Lower leg skin (tissue), 4 donors: ENCODE data around the gene ATN1. TPM values are rescaled to one million over a fixed set of nuclear protein-coding genes. Genes with fewer than 3 reads are reported as not detected.

Experiments used
- DNase-seq, 2 donors: peaks; one replicate each; pipeline ENCODE4 v3.0.0-alpha.2; 2019; ENCODE audit warnings: low spot score in 2 of 2
- H3K4me3 ChIP-seq: fragments of 200-600 bp; sonication (generic); 2 replicates; pipeline ENCODE4 v1.5.1; 2017; ENCODE audit warnings: mild to moderate bottlenecking, low read depth; ENCODE audit not compliant: poor library complexity, severe bottlenecking
- CTCF ChIP-seq, 3 donors: fragments of 450-650 bp; IDR thresholded peaks; one replicate each; pipeline ENCODE4 v1.5.1; 2016; ENCODE audit warnings: antibody characterized with exemption in 3 of 3, mild to moderate bottlenecking in 3 of 3, moderate library complexity in 2 of 3
- POLR2A ChIP-seq, 2 donors: fragments of 450-650 bp; IDR thresholded peaks; one replicate each; pipeline ENCODE4 v1.6.1; 2016 to 2017; ENCODE audit warnings: antibody characterized with exemption in 2 of 2, mild to moderate bottlenecking in 1 of 2, moderate library complexity in 1 of 2
- WGBS, 2 donors: methylation state at CpG; one replicate each; pipeline ENCODE4 v1.1.5; 2018; 5-methylcytosine and 5-hydroxymethylcytosine counted together
- intact Hi-C: fragments of 100-400 bp; cut with DNase I; formaldehyde crosslinking; loops from one replicate; pipeline ENCODE4 v1.15.0; 2023; ENCODE audit warnings: low total_unique reads
- total RNA-seq, 4 donors: library from RNA; depleted of rRNA; stranded (reverse); fragments of >200 nt; gene quantifications; one replicate each; pipeline ENCODE4 v1.1.0, GENCODE V29; 2016

The ATN1 gene
- total RNA-seq, 4 donors from 2014 or later = 33.4 to 115 (median 64.0) TPM

- WGBS, 2 donors = 84 to 87% methylated on average over 8 of the region's 8 CpGs
- intact Hi-C loops = no loop called here
- TF ChIP-seq POLR2A (IDR thresholded peaks at IDR 0.05) = no peak
- DNase-seq = no peak
- no peak overlapping the region for H3K4me3 ChIP-seq
These were observed 19.9 kb downstream of the ATN1 start for GRCh38 chr12:6947615-6948014.

GRCh38 chr12:6948873-6949594, 21.3 kb downstream of the ATN1 start:
- H3K4me3 ChIP-seq = no peak overlapping the region
- WGBS, 2 donors = 79 to 80% methylated on average over 15 of the region's 15 CpGs
- DNase-seq = no peak
- no peak for TF ChIP-seq POLR2A (IDR thresholded peaks at IDR 0.05)
- intact Hi-C loops = no loop called here

GRCh38 chr12:6950401-6950801, 22.6 kb downstream of the ATN1 start:
- DNase-seq = no peak
- intact Hi-C loops = loop anchor here (10.0 kb wide), 1 partner anchor 144 kb away; the partner anchor contains the start of gene C1R
- 33 to 78% methylated on average over 1 of the region's 1 CpG for WGBS, 2 donors
- H3K4me3 ChIP-seq = no peak overlapping the region
- TF ChIP-seq POLR2A (IDR thresholded peaks at IDR 0.05) = no peak
- TF ChIP-seq CTCF (IDR thresholded peaks at IDR 0.05) = no peak

- peak in 1 of 2 donors; percentile 89 for DNase-seq
- peak within 1 kb of the TSS; percentile 12 for H3K4me3 ChIP-seq
- TF ChIP-seq CTCF (IDR thresholded peaks at IDR 0.05) (no peak), POLR2A (IDR thresholded peaks at IDR 0.05) (no peak)
- intact Hi-C loops = loop anchor here (10.0 kb wide), 1 partner anchor 144 kb away; the partner anchor contains the start of gene C1R
- 53 to 56% methylated on average over 22 to 24 of the region's 25 CpGs for whole genome bisulfite sequencing, 2 donors
These were observed 23.2 kb downstream of the ATN1 start, which contains the start of gene PTPN6 for GRCh38 chr12:6950811-6951540. Gene PTPN6, plus strand, starts transcription at chr12:6951356. Its CDS starts 157 bp downstream, at chr12:6951513.

- 79 to 83% methylated on average over 18 to 20 of the region's 20 CpGs for WGBS, 2 donors
- no peak for DNase-seq
- peak overlapping the region; percentile 12 for H3K4me3 ChIP-seq
- intact Hi-C loops = loop anchor here (10.0 kb wide), 1 partner anchor 143 kb away; the partner anchor contains the start of gene C1R
- no peak for TF ChIP-seq CTCF (IDR thresholded peaks at IDR 0.05)
- TF ChIP-seq POLR2A (IDR thresholded peaks at IDR 0.05) = no peak
These were observed 23.9 kb downstream of the ATN1 start for GRCh38 chr12:6951551-6952120.

GRCh38 chr12:6952121-6952862, 24.5 kb downstream of the ATN1 start:
- DNase-seq = no peak
- peak overlapping the region; percentile 12 for H3K4me3 ChIP-seq
- WGBS, 2 donors = 70 to 81% methylated on average over 22 of the region's 22 CpGs
- intact Hi-C loops = loop anchor here (10.0 kb wide), 1 partner anchor 143 kb away; the partner anchor contains the start of gene C1R
- TF ChIP-seq POLR2A (IDR thresholded peaks at IDR 0.05) (no peak), CTCF (IDR thresholded peaks at IDR 0.05) (no peak)
